GM19463 (cell line): ENCODE results near the gene PPP3CA.
"Not testable (repeated sequence)": the region's sequence is repeated elsewhere in the genome, so short reads cannot be mapped to it uniquely, and the experiment has no call there.

Source experiments
- ATAC-seq: cut with Tn5 transposase; IDR thresholded peaks from one replicate; pipeline ENCODE4 v1.9.1; 2021; ENCODE audit warnings: mild to moderate bottlenecking, moderate library complexity; ENCODE audit not compliant: unreplicated experiment

Gene PPP3CA

DNA sequence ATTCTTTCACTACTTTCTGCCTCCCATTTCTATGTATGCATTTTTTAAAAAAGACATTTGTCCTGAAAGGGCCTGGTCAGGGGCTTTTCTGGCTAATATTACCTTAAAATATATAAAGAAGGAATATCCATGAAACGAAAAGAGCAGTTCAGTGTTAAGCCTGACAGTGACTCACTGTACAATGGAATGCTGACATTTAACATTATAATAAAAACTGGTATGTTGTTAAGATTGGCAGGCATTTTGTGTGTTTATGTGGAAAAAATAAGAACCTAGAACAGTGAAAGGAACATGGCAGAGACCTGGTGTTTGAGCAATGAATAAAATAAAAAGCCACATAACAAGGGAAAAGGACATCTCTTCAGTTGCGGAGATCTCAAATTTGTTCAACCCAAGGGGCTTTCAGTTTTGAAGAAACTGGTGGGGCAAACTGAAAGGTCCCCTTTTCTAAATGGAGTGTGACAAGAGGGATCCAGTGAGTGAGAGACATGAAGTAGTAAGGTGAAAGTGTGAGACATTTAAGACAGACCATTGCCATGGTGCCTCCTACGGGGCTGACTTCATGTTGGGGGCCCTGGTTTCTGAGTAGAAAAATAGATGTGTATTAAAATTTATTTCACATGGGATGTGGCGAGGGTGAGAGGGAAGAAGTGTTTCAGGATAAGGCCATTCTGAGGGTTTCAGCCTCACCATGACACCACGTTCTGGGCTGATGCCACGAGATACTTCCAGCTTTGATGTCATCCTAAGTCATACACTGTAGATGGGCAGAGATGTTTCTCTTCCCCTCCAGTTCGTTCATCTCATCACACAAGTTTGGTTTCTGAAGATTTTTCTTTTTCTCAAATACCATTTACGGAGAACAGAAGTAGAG, 324.9 kb downstream of the PPP3CA start:
- no peak for ATAC-seq

DNA sequence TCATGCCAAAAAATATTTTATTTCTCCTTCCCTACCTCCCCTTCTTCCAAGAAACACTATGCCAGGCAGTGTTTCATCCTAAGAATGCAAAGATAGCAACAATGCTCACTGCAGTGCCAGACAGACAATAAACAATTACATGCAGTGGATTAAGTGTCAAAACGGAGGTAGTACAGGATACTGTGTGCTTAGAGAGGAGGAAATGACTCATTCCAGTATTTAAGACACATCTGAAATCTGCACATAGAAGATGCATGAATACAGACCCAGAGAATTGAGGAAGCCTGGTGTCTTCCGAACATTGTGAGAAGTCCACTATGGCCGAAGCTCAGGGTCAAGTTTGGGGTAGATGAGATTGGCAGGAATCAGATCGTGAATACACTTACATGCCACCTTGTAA, 326.4 kb downstream of the PPP3CA start:
- ATAC-seq = peak; percentile 48

DNA sequence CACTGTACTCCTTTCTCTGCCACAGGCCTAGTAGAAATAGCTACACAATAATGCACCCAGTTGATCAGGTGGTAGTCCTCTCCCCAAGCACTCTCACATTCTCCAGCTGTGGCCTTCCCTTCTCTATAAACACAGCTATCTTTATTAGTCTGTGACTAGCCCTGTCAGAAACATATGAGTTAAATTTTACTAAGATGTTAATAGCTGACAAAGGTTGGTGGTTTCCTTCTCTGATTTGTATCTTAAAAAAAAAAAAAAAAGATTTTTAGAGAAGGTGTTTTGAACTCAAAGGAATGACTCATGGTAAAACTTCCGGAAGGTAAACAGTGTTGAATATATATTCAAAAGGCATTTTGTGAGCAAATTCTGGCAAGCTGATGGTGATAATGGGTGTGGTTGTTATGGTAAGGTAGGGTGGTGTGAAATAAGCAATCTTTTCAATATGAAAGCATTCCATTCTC, 327.4 kb downstream of the PPP3CA start:
- ATAC-seq = peak; percentile 58

DNA sequence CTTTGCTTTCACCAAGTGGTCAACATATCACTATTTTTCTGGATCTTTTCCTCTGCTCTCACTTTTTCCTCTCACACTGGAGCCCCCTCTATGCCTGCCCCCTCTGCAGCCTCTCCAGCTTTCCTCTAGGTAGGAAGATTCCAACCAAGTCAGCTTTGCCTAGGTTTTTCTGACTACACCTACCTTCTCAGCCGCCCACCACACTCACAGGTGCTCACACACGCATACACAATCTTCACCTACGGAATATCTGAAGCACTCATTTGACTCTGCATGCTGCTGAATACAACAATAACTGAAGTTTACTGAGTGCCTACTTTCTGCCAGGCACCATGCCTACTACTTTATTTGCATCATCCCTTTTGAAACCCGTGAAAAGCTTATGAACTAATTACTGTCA, 328.0 kb downstream of the PPP3CA start:
- ATAC-seq = no peak

DNA sequence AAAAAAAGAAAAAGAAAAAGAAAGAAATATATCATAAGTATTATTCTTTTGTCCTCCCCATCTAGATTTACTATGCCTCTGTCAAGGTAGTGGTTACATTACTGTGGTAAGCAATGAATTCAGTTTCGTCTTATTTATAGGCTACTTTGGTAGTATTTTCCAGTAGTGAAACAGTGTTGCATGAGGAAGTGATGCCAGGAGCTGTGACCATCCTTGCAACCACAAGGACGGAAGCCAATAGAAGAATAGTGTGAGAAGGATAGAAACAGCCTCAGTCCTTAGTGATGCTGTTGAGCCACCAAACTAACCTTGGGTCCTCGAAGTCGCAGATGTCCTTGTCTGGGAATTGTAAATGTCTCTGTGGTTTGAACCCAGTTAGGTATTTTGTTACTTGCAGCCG, 328.5 kb downstream of the PPP3CA start:
- ATAC-seq = peak; percentile 56

DNA sequence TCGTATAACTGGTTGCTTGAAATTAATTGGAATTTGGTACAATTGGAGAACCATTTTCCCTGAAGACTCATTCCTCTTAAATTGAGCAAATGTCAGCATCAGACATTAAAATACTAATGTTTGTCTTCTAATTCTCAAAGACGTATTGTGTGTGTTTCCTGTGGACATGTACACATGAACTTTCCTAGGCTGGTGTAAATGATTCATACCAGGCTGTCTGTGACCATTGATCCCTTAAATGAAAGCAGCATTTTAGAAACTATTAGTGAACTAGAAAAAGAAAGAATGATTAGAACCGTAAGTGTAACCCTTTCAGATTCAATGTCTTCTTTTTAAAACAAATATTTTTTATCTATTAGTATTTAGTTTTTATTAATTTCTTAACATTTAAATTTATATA, 332.9 kb downstream of the PPP3CA start:
- peak; percentile 39 for ATAC-seq

DNA sequence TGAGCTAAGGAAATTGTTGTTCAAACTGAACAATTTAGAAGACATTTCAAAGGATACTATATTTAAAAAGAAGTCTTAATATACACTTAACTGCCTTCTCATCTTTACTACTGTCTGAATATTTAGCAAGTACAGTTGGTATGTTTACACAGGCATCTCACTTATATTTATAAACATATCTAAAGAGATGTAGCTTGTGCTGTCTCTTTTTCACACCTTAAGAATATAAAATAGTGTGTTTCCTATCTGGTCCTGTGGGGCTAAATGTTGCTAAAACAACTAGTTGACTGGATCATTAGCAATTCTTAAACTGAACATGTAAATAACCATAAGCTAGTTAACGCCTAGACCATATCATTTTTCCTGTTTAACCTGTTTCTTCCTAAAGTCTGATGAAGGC, 336.3 kb downstream of the PPP3CA start:
- ATAC-seq = no peak

DNA sequence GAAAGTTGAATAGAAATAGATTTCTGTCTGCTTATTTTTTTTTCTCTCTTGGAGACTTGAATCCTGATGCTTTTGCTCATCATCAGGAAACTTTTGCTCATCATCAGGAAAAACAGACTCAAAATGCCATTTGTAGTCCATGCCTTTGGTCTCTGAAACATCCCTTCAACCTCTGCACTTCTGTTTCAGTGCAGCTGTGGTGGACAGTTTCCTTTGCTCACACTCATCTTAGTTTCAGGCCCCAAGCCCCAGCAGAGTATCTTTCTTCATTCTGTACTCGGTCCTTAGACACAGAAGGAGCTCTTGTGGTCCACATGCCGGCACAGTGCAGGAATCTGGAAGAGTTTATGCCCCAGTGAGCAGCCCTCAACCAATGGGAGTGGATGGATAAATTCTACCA, 337.9 kb downstream of the PPP3CA start:
- peak; percentile 46 for ATAC-seq

DNA sequence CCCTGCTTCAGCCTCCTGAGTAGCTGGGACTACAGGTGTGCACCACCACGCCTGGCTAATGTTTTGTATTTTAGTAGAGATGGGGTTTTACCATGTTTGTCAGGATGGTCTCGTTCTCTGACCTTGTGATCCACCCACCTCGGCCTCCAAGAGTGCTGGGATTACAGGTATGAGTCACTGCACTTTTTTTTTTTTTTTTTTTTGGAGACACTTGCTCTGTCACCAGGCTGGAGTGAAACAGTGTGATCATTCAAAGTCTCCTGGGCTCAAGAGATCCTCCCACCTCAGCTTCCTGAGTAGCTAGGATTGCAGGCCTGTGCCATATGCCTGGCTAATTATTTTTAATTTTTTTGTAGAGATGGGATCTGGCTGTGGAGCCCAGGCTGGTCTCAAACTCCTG, 338.8 kb downstream of the PPP3CA start:
- ATAC-seq = no peak

DNA sequence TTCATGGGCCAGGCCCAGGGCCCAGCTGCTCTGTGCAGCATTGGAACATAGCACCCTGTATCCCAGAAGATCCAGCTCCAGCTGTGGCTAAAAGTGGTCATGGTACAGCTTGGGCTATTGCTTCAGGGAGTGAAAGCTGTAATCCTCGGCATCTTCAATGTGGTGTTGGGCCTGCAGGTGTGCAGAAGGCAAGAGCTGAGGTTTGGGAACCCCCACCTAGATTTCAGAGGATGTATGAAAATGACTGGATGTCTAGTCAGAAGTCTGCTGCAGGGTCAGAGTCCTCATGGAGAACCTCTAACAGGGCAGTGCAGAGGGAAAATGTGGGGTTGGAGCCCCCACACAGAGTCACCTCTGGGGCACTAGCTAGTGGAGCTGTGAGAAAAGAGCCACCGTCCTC, 341.7 kb downstream of the PPP3CA start:
- peak; percentile 55 for ATAC-seq

DNA sequence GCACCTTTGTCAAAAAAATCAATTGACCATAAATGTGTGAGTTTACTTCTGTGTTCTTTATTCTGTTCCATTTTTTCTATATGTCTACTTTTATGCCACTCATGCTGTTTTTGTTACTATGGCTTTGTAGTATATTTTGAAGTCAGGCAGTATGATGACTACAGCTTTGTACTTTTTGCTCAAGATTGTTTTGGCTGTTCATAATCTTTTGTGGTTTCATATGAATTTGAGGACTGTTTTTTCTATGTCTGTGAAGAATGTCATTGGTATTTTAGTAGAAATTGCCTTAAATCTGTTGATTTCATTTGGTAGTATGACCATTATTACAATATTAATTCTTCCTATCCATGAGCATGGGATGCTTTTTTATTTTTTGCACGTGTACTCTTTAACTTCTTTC, 346.8 kb downstream of the PPP3CA start:
- ATAC-seq = no peak

DNA sequence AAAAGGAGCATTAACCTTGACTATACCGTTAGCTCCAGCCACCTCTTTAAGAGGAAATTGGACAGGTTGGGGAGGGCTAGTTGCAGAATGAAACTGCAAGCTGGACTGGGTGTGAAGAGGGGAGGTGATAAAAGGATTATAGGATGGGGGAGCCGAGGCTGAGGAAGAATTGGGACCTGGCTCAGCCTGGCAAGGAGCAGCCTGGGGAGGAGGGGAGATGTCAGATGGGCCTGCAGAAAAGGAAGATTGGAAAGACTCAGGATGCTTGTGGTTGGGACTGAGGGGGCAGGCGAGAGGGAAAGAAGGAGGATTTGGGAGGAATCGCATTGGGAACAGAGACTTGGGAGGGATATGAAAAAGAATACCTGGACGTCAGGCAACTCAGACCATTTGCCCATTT, 351.7 kb downstream of the PPP3CA start:
- no peak for ATAC-seq

DNA sequence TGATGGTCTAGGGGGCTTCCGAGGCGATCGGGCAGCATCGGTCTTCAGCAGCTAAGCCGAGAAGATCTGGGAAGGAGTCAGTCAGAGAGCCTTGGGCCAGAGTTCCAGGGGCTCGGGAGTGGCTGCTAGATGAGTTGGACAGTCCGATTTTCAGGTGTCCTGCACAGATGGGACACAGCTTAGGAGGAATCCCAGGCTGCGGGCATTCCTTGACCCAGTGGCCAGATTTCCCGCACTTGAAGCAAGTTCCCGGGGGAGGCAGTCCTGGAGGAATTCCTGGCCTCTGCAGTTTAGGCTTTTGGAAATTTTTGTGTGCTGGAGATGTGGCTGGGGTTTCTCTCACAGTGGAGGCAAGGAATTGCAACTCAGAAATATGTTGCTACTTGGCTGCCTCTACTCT, 352.3 kb downstream of the PPP3CA start:
- ATAC-seq = not testable (repeated sequence)

DNA sequence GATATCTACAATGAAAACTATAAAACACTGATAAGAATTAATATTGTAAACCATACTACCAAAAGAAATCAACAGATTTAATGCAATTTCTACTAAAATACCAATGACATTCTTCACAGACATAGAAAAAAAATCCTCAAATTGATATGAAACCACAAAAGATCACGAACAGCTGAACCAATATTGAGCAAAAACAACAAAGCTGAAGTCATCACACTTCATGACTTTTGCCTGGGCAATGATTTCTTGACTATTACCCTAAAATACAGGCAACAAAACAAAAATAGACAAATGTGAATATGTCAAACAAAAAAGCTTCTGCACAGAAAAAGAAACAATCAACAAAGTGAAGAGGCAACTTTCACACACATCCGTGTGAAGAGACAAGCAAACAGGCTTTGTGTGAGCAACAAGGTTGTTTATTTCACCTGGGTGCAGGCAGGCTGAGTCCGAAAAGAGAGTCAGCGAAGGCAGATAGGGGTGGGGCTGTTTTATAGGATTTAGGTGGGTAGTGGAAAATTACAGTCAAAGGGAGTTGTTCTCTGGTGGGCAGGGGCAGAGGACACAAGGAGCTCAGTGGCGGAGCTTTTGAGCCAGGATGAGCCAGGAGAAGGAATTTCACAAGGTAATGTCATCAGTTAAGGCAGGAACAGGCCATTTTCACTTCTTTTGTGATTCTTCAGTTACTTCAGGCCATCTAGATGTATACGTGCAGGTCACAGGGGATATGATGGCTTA, 355.8 kb downstream of the PPP3CA start:
- ATAC-seq = not testable (repeated sequence)

DNA sequence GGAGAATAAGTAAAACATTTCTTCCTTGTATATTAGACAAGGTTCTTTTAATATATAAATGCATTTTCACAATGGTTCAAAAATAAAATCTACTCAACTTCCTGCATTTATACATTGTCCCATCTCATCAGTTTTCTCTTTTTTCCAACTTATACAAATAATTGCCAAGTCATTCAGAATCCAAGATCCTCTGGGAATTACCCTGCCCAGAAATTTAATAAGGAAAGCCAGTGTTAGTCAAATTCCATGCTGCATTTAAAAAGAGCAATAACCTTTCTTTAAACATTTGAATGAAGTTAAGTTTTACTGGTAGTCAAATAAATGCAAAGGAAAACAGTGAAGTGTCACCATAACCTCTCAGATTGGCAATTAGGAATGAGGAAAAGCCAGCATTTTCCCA, 357.9 kb downstream of the PPP3CA start:
- ATAC-seq = no peak

DNA sequence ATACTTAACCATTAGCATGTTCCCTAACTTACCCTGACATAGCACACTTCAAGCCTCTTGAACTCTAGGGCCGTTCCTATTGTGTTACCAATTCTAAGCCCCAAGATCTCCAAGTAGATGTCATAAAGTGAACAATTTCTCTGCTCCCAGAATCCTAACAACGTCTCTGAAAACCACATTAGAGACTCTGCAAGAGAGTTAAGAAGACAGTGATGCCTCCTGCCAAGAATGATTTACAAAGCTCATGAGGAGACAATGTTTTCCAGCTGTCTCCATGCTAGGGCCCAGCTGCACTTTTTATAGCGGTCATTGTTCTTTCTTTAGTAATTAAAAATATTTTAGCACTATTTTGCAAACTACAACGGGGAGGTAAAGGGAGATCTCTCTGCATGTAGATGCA, 358.4 kb downstream of the PPP3CA start:
- ATAC-seq = no peak

DNA sequence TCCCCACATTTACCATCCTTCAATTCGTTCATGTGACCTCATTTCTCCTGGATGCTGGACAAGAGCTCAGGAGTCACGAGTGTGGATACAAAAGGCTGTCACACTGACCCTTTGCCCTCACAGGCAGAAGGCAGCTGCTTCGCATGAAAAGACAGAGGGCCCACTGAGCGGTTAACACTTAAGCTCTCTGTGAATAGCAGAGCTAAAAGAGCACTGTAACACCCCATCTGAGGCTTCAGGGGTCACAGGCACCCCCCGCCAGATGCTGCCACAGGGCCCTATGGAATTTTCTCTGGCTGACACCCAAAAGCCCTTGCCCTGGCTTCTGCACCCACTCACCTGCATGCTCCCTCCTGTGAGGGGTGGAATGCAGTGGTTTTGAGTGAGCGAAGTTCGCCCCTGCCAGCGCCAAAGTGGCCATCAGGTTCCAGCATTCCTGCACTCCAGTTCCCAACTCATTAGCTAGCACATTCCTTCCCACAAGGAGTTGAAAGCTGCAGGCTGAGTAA, 360.9 kb downstream of the PPP3CA start:
- no peak for ATAC-seq

DNA sequence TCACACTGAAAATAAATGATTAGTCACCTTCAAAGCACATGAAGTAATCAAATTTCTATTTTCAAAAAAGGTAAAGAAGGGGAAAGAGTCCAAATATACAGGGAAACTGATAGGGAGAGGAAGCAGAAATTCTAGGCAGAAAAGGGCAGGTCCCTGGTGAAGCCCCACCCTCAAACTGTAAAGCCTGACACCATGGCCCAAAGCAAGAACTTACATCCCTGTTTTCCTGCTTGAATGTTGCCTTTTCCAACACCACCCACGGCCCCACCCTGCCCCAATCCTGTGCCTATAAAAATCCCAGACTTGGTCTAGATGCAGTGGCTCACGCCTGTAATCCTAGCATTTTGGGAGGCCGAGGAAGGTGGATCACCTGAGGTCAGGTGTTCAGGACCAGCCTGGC, 361.8 kb downstream of the PPP3CA start:
- ATAC-seq = no peak

DNA sequence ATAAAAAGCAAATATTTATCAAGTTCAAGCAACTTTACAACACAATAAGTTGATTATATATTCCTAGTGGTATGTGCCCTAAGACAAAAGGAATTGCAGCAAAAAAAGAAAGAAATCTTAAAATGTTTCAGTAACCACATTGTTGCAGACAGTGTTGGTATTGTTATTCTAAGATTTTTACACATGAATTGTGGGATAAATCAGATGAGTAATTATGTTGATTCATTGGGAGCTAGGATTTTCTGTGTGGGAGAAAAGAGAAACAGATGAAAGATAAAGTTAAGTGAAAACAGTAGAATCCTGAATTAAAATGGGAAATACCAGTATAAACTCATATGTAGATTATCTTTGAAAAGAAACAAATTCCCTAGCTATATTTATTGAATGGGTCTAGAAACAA, 362.4 kb downstream of the PPP3CA start:
- ATAC-seq = no peak

DNA sequence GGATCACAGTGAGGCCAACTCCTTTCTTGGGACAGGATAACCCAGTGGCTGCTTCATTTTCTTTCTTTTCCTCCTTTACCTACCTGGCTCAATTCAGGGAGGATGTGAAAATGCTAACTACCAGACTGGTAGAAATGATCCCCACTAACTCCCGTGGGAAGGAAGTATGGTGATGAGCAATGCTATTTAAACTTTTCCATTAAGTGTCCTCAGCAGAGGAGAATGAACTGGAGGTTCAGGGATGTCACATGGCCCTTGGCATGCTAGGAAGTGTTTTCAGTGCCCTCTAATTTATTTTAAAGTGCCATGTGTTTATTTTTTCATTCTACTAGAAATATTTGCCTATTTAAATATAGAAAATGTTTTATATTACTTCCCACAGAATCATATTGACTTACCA, 363.9 kb downstream of the PPP3CA start:
- ATAC-seq = no peak

DNA sequence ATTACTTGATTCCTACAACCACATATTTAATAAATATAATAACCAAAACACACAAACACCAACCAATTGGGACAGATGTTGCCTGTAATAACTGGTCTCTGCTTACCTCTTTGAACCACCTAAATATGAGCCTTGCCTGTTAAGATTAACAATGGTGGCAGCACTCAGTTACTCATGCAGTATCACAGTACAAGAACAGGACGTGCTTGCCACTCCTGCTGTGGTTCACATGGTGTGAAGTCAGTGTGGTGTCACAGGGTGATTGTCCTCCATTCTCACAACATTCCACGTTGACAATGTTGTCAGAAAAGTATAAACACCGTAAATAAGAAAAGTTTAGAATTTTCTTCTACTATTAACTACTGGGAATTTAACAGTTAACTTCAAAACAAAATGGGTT, 365.0 kb downstream of the PPP3CA start:
- no peak for ATAC-seq
